ENCODE data around the gene PABPN1.
"Not testable (repeated sequence)": the region's sequence is repeated elsewhere in the genome, so short reads cannot be mapped to it uniquely, and the experiment has no call there.

Gene PABPN1

GRCh38 chr14:23320584-23321571 is at the start of gene PABPN1:
Gene PABPN1 (plus strand): TSS chr14:23321457. CDS start chr14:23321470, 13 bp downstream.
- H3K9me3 ChIP-seq (ENCODE audit: control insufficient read depth, insufficient read depth, low read depth, low read length), result no peaks in the 10 kb centered on the region
- peaks cover 13% of the 10 kb centered on the region; the same call in 1 of the 2 replicates for H3K4me1 ChIP-seq (ENCODE audit: control insufficient read depth, insufficient read depth, low read length)
- peak within 1 kb of the TSS; percentile 94; the same call in 1 of the 2 replicates for H3K27ac ChIP-seq (ENCODE audit: low read depth, low read length)
- H3K27me3 ChIP-seq (ENCODE audit: control insufficient read depth, insufficient read depth, low read length), result no peaks in the 10 kb centered on the region
- H3K4me3 ChIP-seq (ENCODE audit: low read depth, low read length), result peak within 1 kb of the TSS; percentile 100
- peaks cover 35% of the 10 kb centered on the region for H3K36me3 ChIP-seq (ENCODE audit: control insufficient read depth, insufficient read depth, low read length)
- peak within 1 kb of the TSS; percentile 99 for H3K9ac ChIP-seq (ENCODE audit: low read length)

- Histone ChIP-seq H3K27ac (ENCODE audit: low read depth, low read length) (no peak overlapping the region), H3K36me3 (ENCODE audit: control insufficient read depth, insufficient read depth, low read length) (no peaks in the 10 kb centered on the region; the same call in 1 of the 2 replicates), H3K4me1 (ENCODE audit: control insufficient read depth, insufficient read depth, low read length) (peaks cover 8% of the 10 kb centered on the region), H3K9me3 (ENCODE audit: control insufficient read depth, insufficient read depth, low read depth, low read length) (no peaks in the 10 kb centered on the region), H3K4me3 (ENCODE audit: low read depth, low read length) (no peak overlapping the region), H3K27me3 (ENCODE audit: control insufficient read depth, insufficient read depth, low read length) (peaks cover 41% of the 10 kb centered on the region), H3K9ac (ENCODE audit: low read length) (no peak overlapping the region)
Measured at GRCh38 chr14:23275412-23275811, 45.8 kb upstream of the PABPN1 start.

- Histone ChIP-seq H3K4me3 (ENCODE audit: low read depth, low read length) (no peak overlapping the region), H3K27ac (ENCODE audit: low read depth, low read length) (no peak overlapping the region), H3K27me3 (ENCODE audit: control insufficient read depth, insufficient read depth, low read length) (peaks cover 37% of the 10 kb centered on the region), H3K36me3 (ENCODE audit: control insufficient read depth, insufficient read depth, low read length) (no peaks in the 10 kb centered on the region; the same call in 1 of the 2 replicates), H3K4me1 (ENCODE audit: control insufficient read depth, insufficient read depth, low read length) (peaks cover 9% of the 10 kb centered on the region), H3K9ac (ENCODE audit: low read length) (no peak overlapping the region), H3K9me3 (ENCODE audit: control insufficient read depth, insufficient read depth, low read depth, low read length) (no peaks in the 10 kb centered on the region)
Measured at GRCh38 chr14:23277189-23277588, 44.1 kb upstream of the PABPN1 start.

GRCh38 chr14:23277928-23278327 is 43.3 kb upstream of the PABPN1 start:
- H3K36me3 ChIP-seq (ENCODE audit: control insufficient read depth, insufficient read depth, low read length); H3K9me3 ChIP-seq (ENCODE audit: control insufficient read depth, insufficient read depth, low read depth, low read length); H3K4me1 ChIP-seq (ENCODE audit: control insufficient read depth, insufficient read depth, low read length); H3K9ac ChIP-seq (ENCODE audit: low read length); H3K27ac ChIP-seq (ENCODE audit: low read depth, low read length); H3K4me3 ChIP-seq (ENCODE audit: low read depth, low read length): not testable (repeated sequence)
- H3K27me3 ChIP-seq (ENCODE audit: control insufficient read depth, insufficient read depth, low read length), result peaks cover 30% of the 10 kb centered on the region

GRCh38 chr14:23281247-23281646 is 40.0 kb upstream of the PABPN1 start:
- H3K27me3 ChIP-seq (ENCODE audit: control insufficient read depth, insufficient read depth, low read length), result peaks cover 13% of the 10 kb centered on the region; the same call in 1 of the 2 replicates
- H3K4me1 ChIP-seq (ENCODE audit: control insufficient read depth, insufficient read depth, low read length), result peaks cover 9% of the 10 kb centered on the region
- H3K9ac ChIP-seq (ENCODE audit: low read length), result no peak overlapping the region
- H3K36me3 ChIP-seq (ENCODE audit: control insufficient read depth, insufficient read depth, low read length), result no peaks in the 10 kb centered on the region; the same call in 1 of the 2 replicates
- H3K27ac ChIP-seq (ENCODE audit: low read depth, low read length), result no peak overlapping the region
- no peaks in the 10 kb centered on the region for H3K9me3 ChIP-seq (ENCODE audit: control insufficient read depth, insufficient read depth, low read depth, low read length)
- no peak overlapping the region for H3K4me3 ChIP-seq (ENCODE audit: low read depth, low read length)

GRCh38 chr14:23284654-23285529 is 36.4 kb upstream of the PABPN1 start:
- Histone ChIP-seq H3K36me3 (ENCODE audit: control insufficient read depth, insufficient read depth, low read length) (no peaks in the 10 kb centered on the region), H3K4me3 (ENCODE audit: low read depth, low read length) (peak overlapping the region; percentile 73), H3K27ac (ENCODE audit: low read depth, low read length) (peak overlapping the region; percentile 63; the same call in 1 of the 2 replicates), H3K27me3 (ENCODE audit: control insufficient read depth, insufficient read depth, low read length) (peaks cover 28% of the 10 kb centered on the region), H3K4me1 (ENCODE audit: control insufficient read depth, insufficient read depth, low read length) (peaks cover 12% of the 10 kb centered on the region), H3K9ac (ENCODE audit: low read length) (peak overlapping the region; percentile 80), H3K9me3 (ENCODE audit: control insufficient read depth, insufficient read depth, low read depth, low read length) (no peaks in the 10 kb centered on the region)

- no peaks in the 10 kb centered on the region for H3K9me3 ChIP-seq (ENCODE audit: control insufficient read depth, insufficient read depth, low read depth, low read length)
- peak overlapping the region; percentile 73 for H3K4me3 ChIP-seq (ENCODE audit: low read depth, low read length)
- 0 out of 2 replicates have a peak, but pooled peaks cover 6% of the 10 kb centered on the region for H3K4me1 ChIP-seq (ENCODE audit: control insufficient read depth, insufficient read depth, low read length)
- peak overlapping the region; percentile 80 for H3K9ac ChIP-seq (ENCODE audit: low read length)
- H3K36me3 ChIP-seq (ENCODE audit: control insufficient read depth, insufficient read depth, low read length), result no peaks in the 10 kb centered on the region
- H3K27ac ChIP-seq (ENCODE audit: low read depth, low read length), result peak overlapping the region; percentile 63; the same call in 1 of the 2 replicates
- peaks cover 35% of the 10 kb centered on the region for H3K27me3 ChIP-seq (ENCODE audit: control insufficient read depth, insufficient read depth, low read length)
Measured at GRCh38 chr14:23285530-23286019, 35.7 kb upstream of the PABPN1 start.

- no peaks in the 10 kb centered on the region for H3K9me3 ChIP-seq (ENCODE audit: control insufficient read depth, insufficient read depth, low read depth, low read length)
- H3K36me3 ChIP-seq (ENCODE audit: control insufficient read depth, insufficient read depth, low read length), result no peaks in the 10 kb centered on the region
- H3K27me3 ChIP-seq (ENCODE audit: control insufficient read depth, insufficient read depth, low read length), result peaks cover 42% of the 10 kb centered on the region
- peak within 1 kb of the TSS; percentile 63; the same call in 1 of the 2 replicates for H3K27ac ChIP-seq (ENCODE audit: low read depth, low read length)
- H3K4me3 ChIP-seq (ENCODE audit: low read depth, low read length), result peak within 1 kb of the TSS; percentile 73
- H3K4me1 ChIP-seq (ENCODE audit: control insufficient read depth, insufficient read depth, low read length), result 0 out of 2 replicates have a peak, but pooled peaks cover 6% of the 10 kb centered on the region
- peak within 1 kb of the TSS; percentile 80 for H3K9ac ChIP-seq (ENCODE audit: low read length)
Measured at GRCh38 chr14:23286020-23286901, 35.0 kb upstream of the PABPN1 start, which contains the start of gene HOMEZ. Gene HOMEZ (minus strand): TSS chr14:23286132. CDS start chr14:23285952, 180 bp downstream.

GRCh38 chr14:23286902-23287479 is 34.3 kb upstream of the PABPN1 start:
- Histone ChIP-seq H3K9ac (ENCODE audit: low read length) (peak overlapping the region; percentile 59), H3K27me3 (ENCODE audit: control insufficient read depth, insufficient read depth, low read length) (peaks cover 49% of the 10 kb centered on the region), H3K36me3 (ENCODE audit: control insufficient read depth, insufficient read depth, low read length) (no peaks in the 10 kb centered on the region), H3K27ac (ENCODE audit: low read depth, low read length) (no peak overlapping the region), H3K4me3 (ENCODE audit: low read depth, low read length) (peak overlapping the region; percentile 73), H3K4me1 (ENCODE audit: control insufficient read depth, insufficient read depth, low read length) (0 out of 2 replicates have a peak, but pooled peaks cover 6% of the 10 kb centered on the region), H3K9me3 (ENCODE audit: control insufficient read depth, insufficient read depth, low read depth, low read length) (no peaks in the 10 kb centered on the region)

Data from HUES6 (cell line).